Spleen (tissue), 11 donors: ENCODE measurements around the gene TENM4. TPM values are rescaled to one million over a fixed set of nuclear protein-coding genes. Genes with fewer than 3 reads are reported as not detected.

Experiments used
- DNase-seq: peaks from one replicate; pipeline ENCODE4 v3.0.0-alpha.2; 2020
- H3K27ac ChIP-seq, 8 donors: fragments of 200-600 bp; sonication (generic) in 7 of 8; 1 replicate in 4 of 8; 2 replicates in 4 of 8; pipeline versions ENCODE4 v1.5.0 to v1.8.0; 2016 to 2021; ENCODE audit warnings: inconsistent platforms in 4 of 8, mild to moderate bottlenecking in 4 of 8, moderate library complexity in 1 of 8
- H3K27me3 ChIP-seq, 7 donors: fragments of 200-600 bp; sonication (generic) in 6 of 7; replicated peaks in 1 of 7; 1 replicate in 4 of 7; 2 replicates in 3 of 7; pipeline versions ENCODE4 v1.5.0 to v1.8.0; 2016 to 2021; ENCODE audit warnings: inconsistent platforms in 3 of 7, mild to moderate bottlenecking in 1 of 7
- H3K36me3 ChIP-seq, 6 donors: fragments of 200-600 bp; sonication (generic) in 5 of 6; 1 replicate in 4 of 6; 2 replicates in 2 of 6; pipeline versions ENCODE4 v1.5.0 to v1.8.0; 2016 to 2021; ENCODE audit warnings: inconsistent platforms in 2 of 6
- H3K4me1 ChIP-seq, 6 donors: fragments of 200-600 bp; sonication (generic) in 5 of 6; 1 replicate in 3 of 6; 2 replicates in 3 of 6; pipeline versions ENCODE4 v1.5.0 to v1.8.0; 2016 to 2021; ENCODE audit warnings: inconsistent platforms in 3 of 6
- H3K4me3 ChIP-seq, 8 donors: fragments of 200-600 bp; sonication (generic) in 7 of 8; 1 replicate in 4 of 8; 2 replicates in 4 of 8; pipeline versions ENCODE4 v1.5.0 to v1.8.0; 2016 to 2021; ENCODE audit warnings: inconsistent platforms in 4 of 8, mild to moderate bottlenecking in 4 of 8, moderate library complexity in 2 of 8
- H3K9me3 ChIP-seq, 8 donors: fragments of 200-600 bp; sonication (generic) in 7 of 8; 1 replicate in 4 of 8; 2 replicates in 4 of 8; pipeline versions ENCODE4 v1.5.0 to v1.8.0; 2016 to 2021; ENCODE audit warnings: inconsistent platforms in 4 of 8
- CTCF ChIP-seq, 11 experiments: fragments of 200-600 bp in 7 of 11; fragments of 450-650 bp in 4 of 11; sonication (generic) in 4 of 11; IDR thresholded peaks in 8 of 11; conservative IDR thresholded peaks in 3 of 11; 1 replicate in 7 of 11; 2 replicates in 4 of 11; pipeline versions ENCODE4 v1.4.0 to v1.8.0; 2016 to 2021; ENCODE audit warnings: antibody characterized with exemption in 11 of 11, inconsistent platforms in 4 of 11, mild to moderate bottlenecking in 1 of 11
- POLR2A ChIP-seq, 3 donors: fragments of 450-650 bp; IDR thresholded peaks; one replicate each; pipeline ENCODE4 v1.5.1; 2017; ENCODE audit warnings: antibody characterized with exemption in 3 of 3, mild to moderate bottlenecking in 1 of 3
- POLR2AphosphoS5 ChIP-seq, 3 donors: sonication (generic); formaldehyde crosslinking; IDR thresholded peaks; one replicate each; pipeline ENCODE4 v1.5.1; 2017; ENCODE audit warnings: antibody characterized with exemption in 3 of 3
- WGBS, 5 donors: extraction: QIAGEN DNeasy Blood & Tissue Kit in 3 of 5; methylation state at CpG; one replicate each; pipeline versions ENCODE4 v1.1.5 to v1.1.7; 2013 to 2018; 5-methylcytosine and 5-hydroxymethylcytosine counted together
- intact Hi-C: fragments of 100-400 bp; cut with DNase I; formaldehyde crosslinking; loops from one replicate; pipeline ENCODE4 v1.15.0; 2023; ENCODE audit warnings: low total_unique reads
- polyA plus RNA-seq, 3 donors: library from polyadenylated mRNA; stranded (reverse); fragments of 200-250 nt; gene quantifications; one replicate each; pipeline ENCODE4 v1.2.1, GENCODE V29; 2013
- total RNA-seq, 7 donors: library from RNA; depleted of rRNA in 3 of 7; stranded (reverse); fragments of >200 nt in 3 of 7; fragmentation: NEBNext Ultra II Directional in 4 of 7; extraction: Animal tissue kit (Norgen Biotek cat#: 25700) in 4 of 7; gene quantifications; one replicate each; pipeline versions ENCODE4 v1.1.0 to v1.2.1, GENCODE V29; 2016 to 2021
- donor health status: healthy with polysubstance abuse.
- donor health status: DM: no; HTN: no; CAD: no; lungs with moderate emphysema.
- donor health status: DM: no; HTN: no; CAD: no.
- donor health status: Bipolar disorder and iron deficiency.
- donor health status: healthy.
- donor health status: DM: no; HTN: no; CAD: no.
- donor health status: DM: yes; HTN: yes; CAD: no.

The TENM4 gene
- total and polyA plus RNA-seq, 10 donors, result 0.09 to 4.5 (median 1.2) TPM

- Histone ChIP-seq H3K4me1 (peaks cover 0 to 5% (median 2%) of the 10 kb centered on the region in 6 donors), H3K4me3 (no peak overlapping the region), H3K27me3 (peaks cover 0 to 98% (median 9%) of the 10 kb centered on the region in 7 donors), H3K36me3 (no peaks in the 10 kb centered on the region), H3K27ac (no peak overlapping the region), H3K9me3 (no peaks in the 10 kb centered on the region)
- no peak for DNase-seq
- 26 to 47% (median 40%) methylated on average over 3 of the region's 3 CpGs for WGBS, 5 donors
- TF ChIP-seq POLR2A (IDR thresholded peaks at IDR 0.05) (no peak), POLR2AphosphoS5 (IDR thresholded peaks at IDR 0.05) (no peak), CTCF (IDR thresholded peaks at IDR 0.05 in 8 of 11, conservative IDR thresholded peaks at IDR 0.05 in 3 of 11) (no peak)
- intact Hi-C loops, result no loop called here
Observed at GRCh38 chr11:79026803-79027445, 413.9 kb downstream of the TENM4 start.

- intact Hi-C loops, result no loop called here
- DNase-seq, result no peak
- Histone ChIP-seq H3K27ac (no peak overlapping the region), H3K36me3 (no peaks in the 10 kb centered on the region), H3K27me3 (peaks cover 0 to 98% (median 8%) of the 10 kb centered on the region in 7 donors), H3K9me3 (no peaks in the 10 kb centered on the region), H3K4me3 (no peak overlapping the region), H3K4me1 (peaks cover 0 to 5% (median 2%) of the 10 kb centered on the region in 6 donors)
- 31 to 46% (median 39%) methylated on average over 5 of the region's 5 CpGs for WGBS, 5 donors
- TF ChIP-seq POLR2A (IDR thresholded peaks at IDR 0.05) (no peak), CTCF (IDR thresholded peaks at IDR 0.05 in 8 of 11, conservative IDR thresholded peaks at IDR 0.05 in 3 of 11) (no peak), POLR2AphosphoS5 (IDR thresholded peaks at IDR 0.05) (no peak)
Observed at GRCh38 chr11:79025622-79026021, 415.2 kb downstream of the TENM4 start.

GRCh38 chr11:79025097-79025496 is 415.7 kb downstream of the TENM4 start:
- H3K4me3 ChIP-seq, result no peak overlapping the region
- no peaks in the 10 kb centered on the region for H3K36me3 ChIP-seq
- DNase-seq, result no peak
- WGBS, 5 donors, result 74 to 85% (median 78%) methylated on average over 3 of the region's 3 CpGs
- TF ChIP-seq CTCF (IDR thresholded peaks at IDR 0.05 in 8 of 11, conservative IDR thresholded peaks at IDR 0.05 in 3 of 11) (no peak), POLR2AphosphoS5 (IDR thresholded peaks at IDR 0.05) (no peak), POLR2A (IDR thresholded peaks at IDR 0.05) (no peak)
- peaks cover 0 to 5% (median 2%) of the 10 kb centered on the region in 6 donors for H3K4me1 ChIP-seq
- H3K9me3 ChIP-seq, result no peaks in the 10 kb centered on the region
- H3K27me3 ChIP-seq, result peaks cover 0 to 94% (median 6%) of the 10 kb centered on the region in 7 donors
- intact Hi-C loops, result no loop called here
- no peak overlapping the region for H3K27ac ChIP-seq

GRCh38 chr11:79022265-79022664 is 418.6 kb downstream of the TENM4 start:
- Histone ChIP-seq H3K9me3 (no peaks in the 10 kb centered on the region), H3K4me3 (no peak overlapping the region), H3K27me3 (peaks cover 0 to 66% (median 6%) of the 10 kb centered on the region in 7 donors), H3K36me3 (no peaks in the 10 kb centered on the region), H3K4me1 (peaks cover 0 to 5% (median 1%) of the 10 kb centered on the region in 6 donors), H3K27ac (no peak overlapping the region)
- TF ChIP-seq CTCF (IDR thresholded peaks at IDR 0.05 in 8 of 11, conservative IDR thresholded peaks at IDR 0.05 in 3 of 11) (no peak), POLR2AphosphoS5 (IDR thresholded peaks at IDR 0.05) (no peak), POLR2A (IDR thresholded peaks at IDR 0.05) (no peak)
- intact Hi-C loops, result no loop called here
- no peak for DNase-seq
- 77 to 84% (median 83%) methylated on average over 5 of the region's 5 CpGs for WGBS, 5 donors
